ENCODE data around the gene ZSWIM1. TPM values are rescaled to one million over a fixed set of nuclear protein-coding genes. Genes with fewer than 3 reads are reported as not detected.

ZSWIM1 gene
- total and polyA plus RNA-seq, 2 of the 13 experiments (the other 11 are each of a cell fraction or from before 2014, with no cell fraction given) = 9.5 to 11.7 TPM

DNA sequence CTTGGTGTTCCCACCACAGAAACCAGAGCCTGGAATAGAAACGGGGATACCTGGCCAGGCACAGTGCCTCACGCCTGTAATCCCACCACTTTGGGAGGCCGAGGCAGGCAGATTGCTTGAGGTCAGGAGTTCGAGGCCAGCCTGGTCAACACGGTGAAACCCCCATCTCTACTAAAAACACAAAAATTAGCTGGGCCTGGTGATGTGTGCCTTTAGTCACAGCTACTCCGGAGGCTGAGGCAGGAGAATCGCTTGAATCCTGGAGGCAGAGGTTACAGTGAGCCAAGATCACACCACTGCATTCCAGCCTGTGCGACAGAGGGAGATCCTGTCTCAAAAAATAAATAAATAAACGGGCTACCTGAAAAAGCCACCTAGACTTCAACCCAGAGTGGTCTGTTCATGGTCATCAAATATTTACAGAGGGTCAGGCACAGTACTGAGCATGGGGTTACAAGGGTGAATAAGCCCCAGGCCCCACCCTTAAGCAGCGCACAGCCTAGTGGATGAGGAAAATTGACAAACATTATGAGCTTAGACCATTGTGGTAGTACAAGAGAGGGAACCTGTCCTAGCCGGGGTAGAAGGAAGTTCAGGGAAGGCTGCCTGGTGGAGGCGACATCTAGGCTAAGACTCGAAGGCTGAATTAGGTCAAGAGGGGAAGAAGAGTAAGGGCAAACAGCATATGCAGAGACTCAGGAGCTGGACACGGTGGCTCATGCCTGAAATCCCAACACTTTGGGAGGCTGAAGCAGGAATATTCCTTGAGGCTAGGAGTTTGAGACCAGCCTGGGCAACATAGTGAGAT lies 46.2 kb downstream of the ZSWIM1 start (continued):
- TF ChIP-seq, protein P1, sequence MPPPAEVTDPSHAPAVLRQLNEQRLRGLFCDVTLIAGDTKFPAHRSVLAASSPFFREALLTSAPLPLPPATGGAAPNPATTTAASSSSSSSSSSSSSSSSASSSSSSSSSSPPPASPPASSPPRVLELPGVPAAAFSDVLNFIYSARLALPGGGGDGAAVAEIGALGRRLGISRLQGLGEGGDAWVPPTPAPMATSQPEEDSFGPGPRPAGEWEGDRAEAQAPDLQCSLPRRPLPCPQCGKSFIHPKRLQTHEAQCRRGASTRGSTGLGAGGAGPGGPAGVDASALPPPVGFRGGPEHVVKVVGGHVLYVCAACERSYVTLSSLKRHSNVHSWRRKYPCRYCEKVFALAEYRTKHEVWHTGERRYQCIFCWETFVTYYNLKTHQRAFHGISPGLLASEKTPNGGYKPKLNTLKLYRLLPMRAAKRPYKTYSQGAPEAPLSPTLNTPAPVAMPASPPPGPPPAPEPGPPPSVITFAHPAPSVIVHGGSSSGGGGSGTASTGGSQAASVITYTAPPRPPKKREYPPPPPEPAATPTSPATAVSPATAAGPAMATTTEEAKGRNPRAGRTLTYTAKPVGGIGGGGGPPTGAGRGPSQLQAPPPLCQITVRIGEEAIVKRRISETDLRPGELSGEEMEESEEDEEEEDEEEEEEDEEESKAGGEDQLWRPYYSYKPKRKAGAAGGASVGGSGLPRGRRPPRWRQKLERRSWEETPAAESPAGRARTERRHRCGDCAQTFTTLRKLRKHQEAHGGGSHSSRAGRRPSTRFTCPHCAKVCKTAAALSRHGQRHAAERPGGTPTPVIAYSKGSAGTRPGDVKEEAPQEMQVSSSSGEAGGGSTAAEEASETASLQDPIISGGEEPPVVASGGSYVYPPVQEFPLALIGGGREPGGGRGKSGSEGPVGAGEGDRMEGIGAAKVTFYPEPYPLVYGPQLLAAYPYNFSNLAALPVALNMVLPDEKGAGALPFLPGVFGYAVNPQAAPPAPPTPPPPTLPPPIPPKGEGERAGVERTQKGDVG (CRISPR knock-in tag; IDR thresholded peaks at IDR 0.05; ENCODE audit: borderline replicate concordance) = peak; percentile 32; the same call in 1 of the 2 replicates
- TF ChIP-seq, protein P2, sequence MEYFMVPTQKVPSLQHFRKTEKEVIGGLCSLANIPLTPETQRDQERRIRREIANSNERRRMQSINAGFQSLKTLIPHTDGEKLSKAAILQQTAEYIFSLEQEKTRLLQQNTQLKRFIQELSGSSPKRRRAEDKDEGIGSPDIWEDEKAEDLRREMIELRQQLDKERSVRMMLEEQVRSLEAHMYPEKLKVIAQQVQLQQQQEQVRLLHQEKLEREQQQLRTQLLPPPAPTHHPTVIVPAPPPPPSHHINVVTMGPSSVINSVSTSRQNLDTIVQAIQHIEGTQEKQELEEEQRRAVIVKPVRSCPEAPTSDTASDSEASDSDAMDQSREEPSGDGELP (IDR thresholded peaks at IDR 0.05; ENCODE audit: borderline replicate concordance, low read depth) = peak; percentile 50; the same call in 1 of the 2 replicates
- peak; percentile 81; the same call in 1 of the 2 replicates for TF ChIP-seq ESRRA (CRISPR knock-in tag; IDR thresholded peaks at IDR 0.05; ENCODE audit: low read depth)
- peak; percentile 54; the same call in 1 of the 2 replicates for TF ChIP-seq SMC3 (IDR thresholded peaks at IDR 0.05; ENCODE audit: low read length)
- peak; percentile 61 for TF ChIP-seq THAP11 (CRISPR knock-in tag; IDR thresholded peaks at IDR 0.05)
- peak; percentile 57; the same call in 1 of the 2 replicates for TF ChIP-seq JUN (CRISPR knock-in tag; IDR thresholded peaks at IDR 0.05)
- peak; percentile 87 for TF ChIP-seq POGZ (CRISPR knock-in tag; IDR thresholded peaks at IDR 0.05)
- no peak for TF ChIP-seq ZSCAN12 (CRISPR knock-in tag; IDR thresholded peaks at IDR 0.05)
- TF ChIP-seq MAX (IDR thresholded peaks at IDR 0.05) = peak; percentile 76
- peak; percentile 70 for TF ChIP-seq KDM1A (CRISPR knock-in tag; IDR thresholded peaks at IDR 0.05)
- peak; percentile 45; the same call in 1 of the 2 replicates for TF ChIP-seq SP2 (CRISPR knock-in tag; IDR thresholded peaks at IDR 0.05)
- peak; percentile 54 for TF ChIP-seq MYC (CRISPR knock-in tag; IDR thresholded peaks at IDR 0.05; ENCODE audit: borderline replicate concordance)
- peak; percentile 52 for TF ChIP-seq STAG1 (CRISPR knock-in tag; IDR thresholded peaks at IDR 0.05)
- peak; percentile 65; the same call in 1 of the 2 replicates for TF ChIP-seq ZNF564 (CRISPR knock-in tag; IDR thresholded peaks at IDR 0.05)
- peak; percentile 94 for TF ChIP-seq PPARG (CRISPR knock-in tag; conservative IDR thresholded peaks at IDR 0.05)
- TF ChIP-seq KDM5B (CRISPR knock-in tag; IDR thresholded peaks at IDR 0.05; ENCODE audit: borderline replicate concordance) = peak; percentile 76; the same call in 1 of the 2 replicates
- TF ChIP-seq TBP (CRISPR knock-in tag; IDR thresholded peaks at IDR 0.05) = no peak; the same call in 1 of the 2 replicates
- 0 out of 2 replicates have a peak, but pooled peaks have one; percentile 66 for TF ChIP-seq DNMT1 (CRISPR knock-in tag; IDR thresholded peaks at IDR 0.05)
- TF ChIP-seq, protein P3, sequence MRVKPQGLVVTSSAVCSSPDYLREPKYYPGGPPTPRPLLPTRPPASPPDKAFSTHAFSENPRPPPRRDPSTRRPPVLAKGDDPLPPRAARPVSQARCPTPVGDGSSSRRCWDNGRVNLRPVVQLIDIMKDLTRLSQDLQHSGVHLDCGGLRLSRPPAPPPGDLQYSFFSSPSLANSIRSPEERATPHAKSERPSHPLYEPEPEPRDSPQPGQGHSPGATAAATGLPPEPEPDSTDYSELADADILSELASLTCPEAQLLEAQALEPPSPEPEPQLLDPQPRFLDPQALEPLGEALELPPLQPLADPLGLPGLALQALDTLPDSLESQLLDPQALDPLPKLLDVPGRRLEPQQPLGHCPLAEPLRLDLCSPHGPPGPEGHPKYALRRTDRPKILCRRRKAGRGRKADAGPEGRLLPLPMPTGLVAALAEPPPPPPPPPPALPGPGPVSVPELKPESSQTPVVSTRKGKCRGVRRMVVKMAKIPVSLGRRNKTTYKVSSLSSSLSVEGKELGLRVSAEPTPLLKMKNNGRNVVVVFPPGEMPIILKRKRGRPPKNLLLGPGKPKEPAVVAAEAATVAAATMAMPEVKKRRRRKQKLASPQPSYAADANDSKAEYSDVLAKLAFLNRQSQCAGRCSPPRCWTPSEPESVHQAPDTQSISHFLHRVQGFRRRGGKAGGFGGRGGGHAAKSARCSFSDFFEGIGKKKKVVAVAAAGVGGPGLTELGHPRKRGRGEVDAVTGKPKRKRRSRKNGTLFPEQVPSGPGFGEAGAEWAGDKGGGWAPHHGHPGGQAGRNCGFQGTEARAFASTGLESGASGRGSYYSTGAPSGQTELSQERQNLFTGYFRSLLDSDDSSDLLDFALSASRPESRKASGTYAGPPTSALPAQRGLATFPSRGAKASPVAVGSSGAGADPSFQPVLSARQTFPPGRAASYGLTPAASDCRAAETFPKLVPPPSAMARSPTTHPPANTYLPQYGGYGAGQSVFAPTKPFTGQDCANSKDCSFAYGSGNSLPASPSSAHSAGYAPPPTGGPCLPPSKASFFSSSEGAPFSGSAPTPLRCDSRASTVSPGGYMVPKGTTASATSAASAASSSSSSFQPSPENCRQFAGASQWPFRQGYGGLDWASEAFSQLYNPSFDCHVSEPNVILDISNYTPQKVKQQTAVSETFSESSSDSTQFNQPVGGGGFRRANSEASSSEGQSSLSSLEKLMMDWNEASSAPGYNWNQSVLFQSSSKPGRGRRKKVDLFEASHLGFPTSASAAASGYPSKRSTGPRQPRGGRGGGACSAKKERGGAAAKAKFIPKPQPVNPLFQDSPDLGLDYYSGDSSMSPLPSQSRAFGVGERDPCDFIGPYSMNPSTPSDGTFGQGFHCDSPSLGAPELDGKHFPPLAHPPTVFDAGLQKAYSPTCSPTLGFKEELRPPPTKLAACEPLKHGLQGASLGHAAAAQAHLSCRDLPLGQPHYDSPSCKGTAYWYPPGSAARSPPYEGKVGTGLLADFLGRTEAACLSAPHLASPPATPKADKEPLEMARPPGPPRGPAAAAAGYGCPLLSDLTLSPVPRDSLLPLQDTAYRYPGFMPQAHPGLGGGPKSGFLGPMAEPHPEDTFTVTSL (CRISPR knock-in tag; IDR thresholded peaks at IDR 0.05; ENCODE audit: borderline replicate concordance) = peak; percentile 86; the same call in 1 of the 2 replicates
- peak; percentile 89 for TF ChIP-seq SOX5 (CRISPR knock-in tag; IDR thresholded peaks at IDR 0.05; ENCODE audit: borderline replicate concordance)
- no peak for TF ChIP-seq NFE2L2 (IDR thresholded peaks at IDR 0.05; ENCODE audit: low read length)
